ENCODE results near the gene PAPSS2.
"Not testable (repeated sequence)": the region's sequence is repeated elsewhere in the genome, so short reads cannot be mapped to it uniquely, and the experiment has no call there.

The PAPSS2 gene

DNA sequence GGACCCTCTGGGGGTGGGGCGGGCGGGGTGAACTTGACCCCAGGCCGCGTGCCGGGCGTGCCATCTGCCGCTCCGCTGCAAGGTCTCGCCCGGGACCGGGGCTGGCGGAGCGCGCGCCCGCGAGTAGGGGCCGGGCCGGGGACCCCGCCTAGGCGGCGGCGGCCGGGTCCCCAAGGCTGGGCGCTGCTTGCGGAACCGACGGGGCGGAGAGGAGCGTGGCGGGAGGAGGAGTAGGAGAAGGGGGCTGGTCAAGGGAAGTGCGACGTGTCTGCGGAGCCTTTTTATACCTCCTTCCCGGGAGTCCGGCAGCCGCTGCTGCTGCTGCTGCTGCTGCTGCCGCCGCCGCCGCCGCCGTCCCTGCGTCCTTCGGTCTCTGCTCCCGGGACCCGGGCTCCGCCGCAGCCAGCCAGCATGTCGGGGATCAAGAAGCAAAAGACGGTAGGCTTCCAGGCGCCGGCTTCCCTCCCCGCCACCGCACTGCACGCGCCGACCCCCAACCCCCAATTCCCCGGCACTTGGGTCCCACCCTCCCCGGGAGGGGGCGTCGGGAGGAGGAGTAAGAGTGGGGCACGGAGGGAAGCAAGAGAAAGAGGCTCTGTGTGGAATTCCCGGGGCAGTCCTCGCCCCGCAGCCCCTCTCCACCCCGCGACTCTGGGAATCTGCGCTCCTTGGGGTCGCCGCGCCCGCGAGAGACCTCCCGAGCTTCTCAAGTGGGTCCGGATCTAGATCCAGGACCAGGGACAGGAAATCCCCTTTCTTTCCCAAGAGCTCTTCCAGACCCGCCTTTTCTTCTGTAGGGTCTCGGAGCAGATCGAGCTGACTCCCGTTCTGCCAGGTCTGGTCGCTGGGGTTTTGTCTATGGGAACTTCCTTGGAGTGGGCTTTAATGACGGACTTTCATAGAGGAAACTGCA is at the start of gene PAPSS2:
PAPSS2 (plus strand) TSS at position 308 of the 913 bp plus-strand sequence; CDS start at position 412, 104 bp downstream.
- no peak for DNase-seq (ENCODE audit: low read depth in 3 of 3)

DNA sequence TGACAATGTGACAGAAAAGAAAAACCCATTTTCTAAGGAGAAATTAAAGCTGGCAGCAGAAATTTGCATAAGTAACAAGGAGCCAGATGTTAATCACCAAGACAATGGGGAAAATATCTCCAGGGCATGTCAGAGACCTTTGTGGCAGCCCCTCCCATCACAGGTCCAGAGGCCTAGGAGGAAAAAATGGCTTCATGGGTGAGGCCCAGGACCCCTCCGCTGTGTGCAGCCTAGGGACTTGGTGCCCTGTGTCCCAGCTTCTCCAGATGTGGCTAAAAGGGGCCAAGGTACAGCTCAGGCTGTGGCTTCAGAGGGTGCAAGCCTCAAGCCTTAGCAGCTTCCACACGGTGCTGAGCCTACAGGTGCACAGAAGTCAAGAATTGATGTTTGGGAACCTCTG is 48.3 kb upstream of the PAPSS2 start:
- not testable (repeated sequence) for DNase-seq (ENCODE audit: low read depth in 3 of 3)

- no peak for DNase-seq (ENCODE audit: low read depth in 3 of 3)
These were observed 47.6 kb upstream of the PAPSS2 start for GRCh38 chr10:87612115-87612514.

- no peak for DNase-seq (ENCODE audit: low read depth in 3 of 3)
These were observed 45.9 kb upstream of the PAPSS2 start for GRCh38 chr10:87613751-87614150.

DNA sequence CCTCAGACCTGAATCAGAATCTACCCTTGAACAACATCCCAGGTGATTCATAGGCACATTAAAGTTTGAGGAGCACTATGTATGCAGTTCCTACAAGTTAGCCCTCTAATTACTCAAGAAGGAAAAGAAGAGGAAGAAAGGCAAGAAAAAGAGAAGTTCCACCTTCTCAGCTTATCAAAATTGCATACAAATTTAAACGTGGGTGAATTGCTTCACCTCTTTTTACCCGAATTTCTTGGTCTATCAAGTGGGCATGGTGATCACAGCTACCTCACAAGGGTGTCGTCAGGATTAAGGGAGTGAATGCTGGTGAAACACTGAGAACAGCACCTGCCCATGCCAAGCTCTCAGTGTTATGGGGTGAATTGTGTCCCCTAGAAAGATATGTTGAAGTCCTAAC is 43.8 kb upstream of the PAPSS2 start:
- no peak for DNase-seq (ENCODE audit: low read depth in 3 of 3)

- no peak for DNase-seq (ENCODE audit: low read depth in 3 of 3)
These were observed 42.2 kb upstream of the PAPSS2 start for GRCh38 chr10:87617503-87617902.

GRCh38 chr10:87618566-87619423 is 40.9 kb upstream of the PAPSS2 start:
- DNase-seq (ENCODE audit: low read depth in 3 of 3), result no peak

GRCh38 chr10:87619705-87620104 is 40.0 kb upstream of the PAPSS2 start:
- DNase-seq (ENCODE audit: low read depth in 3 of 3), result no peak

DNA sequence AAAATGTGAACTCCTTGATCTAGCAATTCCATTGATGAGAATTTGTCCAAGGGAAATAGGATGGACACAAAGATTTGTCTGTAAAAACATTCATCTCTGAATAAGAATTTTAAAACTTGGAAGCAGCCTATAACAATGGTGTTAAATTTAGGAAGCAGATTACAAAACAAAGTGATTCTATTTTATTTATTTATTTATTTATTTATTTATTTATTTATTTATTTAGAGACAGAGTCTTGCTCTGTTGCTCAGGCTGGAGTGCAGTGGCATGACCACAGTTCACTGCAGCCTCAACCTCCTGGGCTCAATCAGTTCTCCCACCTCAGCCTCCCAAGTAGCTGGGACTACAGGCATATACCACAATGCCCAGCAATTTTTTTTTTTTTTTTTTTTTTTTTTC is 38.2 kb upstream of the PAPSS2 start:
- not testable (repeated sequence) for DNase-seq (ENCODE audit: low read depth in 3 of 3)

GRCh38 chr10:87622314-87623004 is 37.2 kb upstream of the PAPSS2 start:
- DNase-seq (ENCODE audit: low read depth in 3 of 3), result no peak

GRCh38 chr10:87623191-87623590 is 36.5 kb upstream of the PAPSS2 start:
- DNase-seq (ENCODE audit: low read depth in 3 of 3), result no peak

DNA sequence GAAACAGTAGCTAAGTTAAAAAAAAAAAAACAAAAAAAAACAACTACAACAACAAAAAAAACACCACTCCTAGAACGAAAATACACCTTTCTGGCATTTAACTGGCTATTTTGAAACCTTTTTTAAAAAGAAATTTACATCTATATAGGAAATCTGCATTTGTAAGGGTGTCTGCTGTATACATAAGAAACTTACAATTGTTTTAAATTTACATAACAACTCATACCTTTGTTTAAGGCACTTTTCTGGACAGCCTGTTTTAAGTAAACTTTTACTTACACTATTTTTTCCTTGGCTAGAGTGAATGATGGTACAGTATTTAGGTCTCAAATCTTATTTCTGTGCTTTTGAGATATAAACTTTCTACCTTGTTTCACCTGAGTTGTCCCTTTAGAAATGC is 34.0 kb upstream of the PAPSS2 start:
- DNase-seq (ENCODE audit: low read depth in 3 of 3), result no peak

DNA sequence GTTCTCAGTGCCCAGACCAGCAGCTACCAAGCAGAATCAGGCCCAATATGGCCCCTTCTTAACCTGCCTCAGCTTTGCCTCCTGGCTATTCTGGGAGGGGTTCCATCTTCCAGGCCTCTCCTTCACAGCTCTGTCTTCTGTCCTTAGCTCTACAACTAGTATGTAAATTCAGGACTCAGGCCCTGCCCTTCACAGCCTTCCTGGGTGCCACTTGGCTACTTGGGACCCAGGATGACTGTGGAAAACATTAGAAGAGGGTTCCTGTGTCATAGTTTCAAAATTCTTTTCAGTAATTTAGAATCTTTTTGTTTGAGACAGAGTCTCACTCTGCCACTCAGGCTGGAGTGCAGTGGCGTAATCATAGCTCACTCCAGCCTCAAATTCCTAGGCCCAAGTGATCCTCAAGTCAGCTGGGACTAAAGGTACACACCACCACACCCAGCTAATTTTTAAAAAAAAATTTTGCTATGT is 33.2 kb upstream of the PAPSS2 start:
- no peak for DNase-seq (ENCODE audit: low read depth in 3 of 3)

- DNase-seq (ENCODE audit: low read depth in 3 of 3), result no peak
These were observed 29.5 kb upstream of the PAPSS2 start for GRCh38 chr10:87630171-87630570.

DNA sequence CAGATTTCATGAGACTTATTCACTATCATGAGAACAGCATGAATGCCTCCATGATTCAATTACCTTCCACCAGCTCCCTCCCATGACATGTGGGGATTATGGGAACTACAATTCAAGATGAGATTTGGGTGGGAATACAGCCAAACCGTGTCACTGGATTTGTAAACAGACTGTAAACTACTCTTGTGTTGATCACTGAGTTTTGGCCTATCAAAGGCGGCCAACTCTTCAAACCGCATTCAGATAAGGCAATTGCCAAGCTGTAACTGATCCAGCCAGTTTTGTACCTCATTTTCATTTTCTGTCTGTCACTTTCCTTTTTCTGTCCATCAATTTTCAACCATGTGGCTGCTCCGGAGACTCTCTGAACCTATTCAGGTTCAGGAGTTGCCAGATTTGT is 27.2 kb upstream of the PAPSS2 start:
- DNase-seq (ENCODE audit: low read depth in 3 of 3), result no peak

DNA sequence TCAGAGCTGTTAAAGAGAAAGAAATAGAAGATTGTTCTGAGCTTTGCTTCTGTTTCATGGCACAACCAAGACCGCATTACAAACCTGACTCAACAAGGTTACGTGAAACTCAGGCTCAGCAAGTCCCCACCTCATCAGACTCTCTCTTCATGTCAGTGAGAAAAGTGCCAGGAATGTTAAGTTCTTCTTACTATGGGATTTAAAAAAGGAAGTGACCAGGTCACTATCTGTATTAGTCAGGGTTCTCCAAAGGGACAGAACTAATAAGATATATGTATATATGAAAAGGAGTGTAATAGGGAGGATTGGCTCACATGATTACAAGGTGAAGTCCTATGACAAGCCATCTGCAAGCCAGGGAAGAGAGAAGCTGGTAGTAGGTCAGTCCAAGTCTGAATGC is 25.4 kb upstream of the PAPSS2 start:
- DNase-seq (ENCODE audit: low read depth in 3 of 3), result no peak

GRCh38 chr10:87635498-87636312 is 24.0 kb upstream of the PAPSS2 start:
- no peak for DNase-seq (ENCODE audit: low read depth in 3 of 3)

GRCh38 chr10:87636313-87636915 is 23.3 kb upstream of the PAPSS2 start:
- no peak for DNase-seq (ENCODE audit: low read depth in 3 of 3)

DNA sequence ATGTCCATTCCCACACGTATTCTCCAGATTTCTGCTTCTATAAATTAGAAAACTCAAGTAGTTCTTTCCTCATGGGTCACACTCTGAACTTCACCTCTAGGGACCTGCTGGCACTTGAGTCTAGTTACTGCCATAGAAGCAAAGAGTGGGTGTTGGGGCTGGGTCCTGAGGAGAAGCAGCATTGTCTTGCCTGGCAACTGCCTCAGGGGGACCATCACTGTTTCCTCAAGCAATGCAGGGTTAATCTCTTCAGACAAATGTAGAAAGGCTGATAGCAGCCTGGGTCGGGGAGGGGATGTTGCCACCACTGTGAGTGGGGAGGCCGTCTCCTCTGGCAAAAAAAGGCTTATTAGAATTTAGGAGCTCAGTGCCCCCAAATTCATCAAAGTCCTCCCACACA is 20.2 kb upstream of the PAPSS2 start:
- DNase-seq (ENCODE audit: low read depth in 3 of 3), result no peak

DNA sequence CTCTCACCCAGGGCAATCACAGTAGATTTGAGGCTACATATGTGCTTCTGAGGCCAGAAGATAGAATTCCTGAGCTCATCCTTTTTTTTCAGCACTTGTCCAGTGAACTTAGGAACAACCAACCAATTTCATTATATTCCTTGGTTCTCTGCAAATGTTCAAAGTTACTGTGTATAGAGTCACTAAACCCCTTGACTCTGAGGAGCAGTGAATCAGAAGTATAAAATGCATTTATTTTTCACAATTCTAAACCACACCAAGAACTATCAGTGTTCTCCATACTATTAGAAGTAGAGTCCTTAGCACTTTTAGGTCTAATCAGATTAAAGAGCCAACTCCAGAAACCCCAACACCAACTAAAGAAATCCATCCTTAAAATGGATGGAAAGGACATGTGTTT is 19.6 kb upstream of the PAPSS2 start:
- no peak for DNase-seq (ENCODE audit: low read depth in 3 of 3)

- no peak for DNase-seq (ENCODE audit: low read depth in 3 of 3)
These were observed 17.2 kb upstream of the PAPSS2 start for GRCh38 chr10:87642486-87642885.

All from stimulated activated CD4-positive, alpha-beta T cell treated with anti-CD3 and anti-CD28 coated beads, TNF-alpha, amount 100 ng/mL, for 4 hours (primary cell).